Naive thymus-derived CD4-positive, alpha-beta T cell (primary cell): ENCODE data around the gene MYO16. TPM values are rescaled to one million over a fixed set of nuclear protein-coding genes. Genes with fewer than 3 reads are reported as not detected.

Experiments
- ATAC-seq: fragments of 150-1000 bp; cut with Tn5 transposase; 2 replicates; pipeline ENCODE4 v1.10.0; 2021; ENCODE audit warnings: mild to moderate bottlenecking, moderate library complexity
- CTCF ChIA-PET: fragments of 350-600 bp; sonication (Branson Sonifier 250); formaldehyde crosslinking; loops from one replicate; lab custom pipeline; 2021; ENCODE audit warnings: antibody characterized with exemption; lab: Charles Lee
- POLR2A ChIA-PET: fragments of 350-600 bp; sonication (Branson Sonifier 250); formaldehyde crosslinking; loops from one replicate; lab custom pipeline; 2021; ENCODE audit warnings: antibody characterized with exemption, inconsistent platforms; lab: Charles Lee
- DNase-seq, 9 donors: peaks; one replicate each; pipeline versions ENCODE4 v3.0.0 to v3.0.0-alpha.2; 2020 to 2022; ENCODE audit warnings: mixed read lengths in 1 of 9
- H3K27ac ChIP-seq: one replicate; pipeline ENCODE4 v1.7.0; 2013; ENCODE audit warnings: mild to moderate bottlenecking, low read depth, low read length, moderate library complexity
- H3K27me3 ChIP-seq, 2 donors: one replicate each; pipeline ENCODE4 v1.7.0; 2013; ENCODE audit warnings: low read length in 2 of 2, mild to moderate bottlenecking in 2 of 2, moderate library complexity in 2 of 2; ENCODE audit not compliant: control insufficient read depth in 2 of 2, insufficient read depth in 2 of 2
- H3K36me3 ChIP-seq, 3 experiments: 1 replicate in 2 of 3; 2 replicates in 1 of 3; pipeline ENCODE4 v1.7.0; 2013; ENCODE audit warnings: low read length in 3 of 3, mild to moderate bottlenecking in 3 of 3, moderate library complexity in 1 of 3; ENCODE audit not compliant: insufficient read depth in 3 of 3, control insufficient read depth in 2 of 3
- H3K4me1 ChIP-seq, 2 donors: one replicate each; pipeline ENCODE4 v1.7.0; 2013; ENCODE audit warnings: low read length in 2 of 2, mild to moderate bottlenecking in 2 of 2, moderate library complexity in 1 of 2; ENCODE audit not compliant: control insufficient read depth in 2 of 2, insufficient read depth in 2 of 2
- H3K4me3 ChIP-seq: 2 replicates; pipeline ENCODE4 v1.7.0; 2013; ENCODE audit warnings: mild to moderate bottlenecking, low read length
- H3K9me3 ChIP-seq, 3 experiments: 1 replicate in 2 of 3; 2 replicates in 1 of 3; pipeline ENCODE4 v1.7.0; 2013; ENCODE audit warnings: low read length in 3 of 3; ENCODE audit not compliant: control insufficient read depth in 2 of 3
- H3K27ac Mint-ChIP-seq, 9 donors: one replicate each; pipeline ENCODE4 v1.8.0; 2020 to 2022; ENCODE audit warnings: mixed read lengths in 9 of 9, mild to moderate bottlenecking in 8 of 9, moderate library complexity in 5 of 9, inconsistent platforms in 2 of 9
- H3K27me3 Mint-ChIP-seq, 5 donors: one replicate each; pipeline ENCODE4 v1.8.0; 2021 to 2022; ENCODE audit warnings: mixed read lengths in 5 of 5, mild to moderate bottlenecking in 1 of 5
- H3K36me3 Mint-ChIP-seq, 5 donors: one replicate each; pipeline ENCODE4 v1.8.0; 2020 to 2022; ENCODE audit warnings: mixed read lengths in 5 of 5, mild to moderate bottlenecking in 3 of 5, inconsistent platforms in 1 of 5
- H3K4me1 Mint-ChIP-seq, 7 donors: one replicate each; pipeline ENCODE4 v1.8.0; 2020 to 2022; ENCODE audit warnings: mixed read lengths in 7 of 7, mild to moderate bottlenecking in 3 of 7, inconsistent platforms in 1 of 7
- H3K4me3 Mint-ChIP-seq, 10 donors: one replicate each; pipeline ENCODE4 v1.8.0; 2020 to 2022; ENCODE audit warnings: mild to moderate bottlenecking in 10 of 10, mixed read lengths in 10 of 10, moderate library complexity in 6 of 10, inconsistent platforms in 2 of 10
- H3K9me3 Mint-ChIP-seq, 11 donors: one replicate each; pipeline ENCODE4 v1.8.0; 2020 to 2022; ENCODE audit warnings: mixed read lengths in 11 of 11, mild to moderate bottlenecking in 4 of 11, inconsistent platforms in 1 of 11, moderate library complexity in 1 of 11
- intact Hi-C, 2 donors: fragments of 100-400 bp; cut with micrococcal nuclease; formaldehyde crosslinking; loops; one replicate each; pipeline ENCODE4 v1.15.1; 2023
- polyA plus RNA-seq, 2 donors: library from polyadenylated mRNA; unstranded; fragments of 300-500 nt; fragmentation: Illumina TruSeq; gene quantifications; one replicate each; pipeline ENCODE4 v1.2.3, GENCODE V29; 2021
- total RNA-seq, 6 experiments: library from RNA in 5 of 6; stranded (reverse) in 5 of 6; gene quantifications; 1 replicate in 5 of 6; 2 replicates in 1 of 6; pipeline ENCODE4 v1.2.3 and lab custom pipeline; 2021 to 2026

Gene MYO16
- total and polyA plus RNA-seq, 7 experiments from 2014 or later: 0.10 to 1.4 (median 1.4) TPM; not detected in 4

DNA sequence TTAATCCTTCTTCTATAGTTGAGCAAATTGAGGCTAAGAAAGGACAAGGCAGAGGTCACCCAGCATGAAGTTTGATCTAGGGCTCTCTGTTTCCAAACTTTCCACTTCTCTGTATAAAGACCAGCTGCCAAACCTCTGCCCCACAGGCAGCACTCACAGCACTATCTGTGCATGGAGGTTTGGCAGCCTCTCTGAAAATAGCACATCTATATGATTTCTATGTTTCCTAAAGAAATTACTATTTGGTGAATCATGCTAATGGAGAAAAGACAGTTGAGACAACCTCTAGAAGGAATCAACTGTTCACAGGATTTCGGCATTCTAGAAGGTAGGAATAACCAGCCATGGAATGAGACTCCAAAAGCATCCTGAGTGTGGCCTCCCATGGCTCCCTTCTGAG lies 602.5 kb downstream of the MYO16 start:
- no peaks in the 10 kb centered on the region for H3K36me3 Mint-ChIP-seq
- intact Hi-C loops: no loop called here
- no peaks in the 10 kb centered on the region for H3K36me3 ChIP-seq
- no peak overlapping the region for H3K4me3 Mint-ChIP-seq
- no peaks in the 10 kb centered on the region for H3K4me1 ChIP-seq
- H3K4me1 Mint-ChIP-seq: no peaks in the 10 kb centered on the region
- H3K27me3 Mint-ChIP-seq: peaks cover 0 to 24% (median 11%) of the 10 kb centered on the region in 5 donors
- no peaks in the 10 kb centered on the region for H3K9me3 ChIP-seq
- no peak for ATAC-seq
- H3K27ac Mint-ChIP-seq: no peak overlapping the region
- CTCF ChIA-PET: no interaction called here
- H3K27ac ChIP-seq: no peak overlapping the region
- POLR2A ChIA-PET: no interaction called here
- no peak for DNase-seq
- H3K9me3 Mint-ChIP-seq: peaks cover 0 to 15% (median 8%) of the 10 kb centered on the region in 11 donors
- H3K27me3 ChIP-seq: no peaks in the 10 kb centered on the region
- H3K4me3 ChIP-seq: no peak overlapping the region

DNA sequence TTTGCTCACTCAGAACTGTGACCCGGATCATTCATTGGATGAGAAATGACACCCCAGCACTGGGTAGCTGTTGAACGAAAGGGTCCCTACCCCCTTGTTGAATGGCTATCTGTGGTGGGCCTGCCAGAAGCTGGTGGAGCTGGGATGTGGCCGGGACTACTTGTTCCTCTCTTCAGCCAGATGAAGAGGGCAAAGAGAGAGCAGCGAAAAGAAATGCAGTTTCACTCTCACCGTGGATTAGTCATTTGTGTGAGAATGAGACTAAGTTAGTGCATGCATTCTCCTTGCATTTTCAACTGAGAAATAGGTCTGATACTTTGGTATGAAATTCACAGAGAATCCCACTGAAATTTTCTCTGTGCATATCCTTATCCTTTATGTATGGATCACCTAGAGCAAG lies 603.9 kb downstream of the MYO16 start:
- no peaks in the 10 kb centered on the region for H3K4me1 ChIP-seq
- POLR2A ChIA-PET: no interaction called here
- H3K4me1 Mint-ChIP-seq: no peaks in the 10 kb centered on the region

DNA sequence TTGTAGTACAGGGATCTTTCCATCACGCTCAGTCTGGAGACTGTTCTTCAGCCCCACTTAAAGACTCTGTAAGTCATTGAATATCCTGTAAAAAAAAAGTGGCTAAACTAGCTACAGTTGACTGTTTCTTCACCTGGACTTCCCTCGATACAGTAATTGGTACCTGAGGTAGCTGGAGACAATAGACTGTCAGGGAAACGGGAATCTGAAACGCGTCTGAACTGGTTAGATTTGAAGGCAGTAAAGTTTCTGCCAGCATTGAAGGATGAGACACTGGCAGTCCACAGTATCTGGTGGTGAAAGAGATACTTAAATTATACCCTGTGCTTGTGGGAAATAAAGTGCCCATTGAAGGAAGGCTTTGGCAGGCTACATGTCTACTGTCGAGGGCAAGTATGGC lies 606.5 kb downstream of the MYO16 start:
- no peak for ATAC-seq
- Histone ChIP-seq H3K4me1 (no peaks in the 10 kb centered on the region), H3K36me3 (no peaks in the 10 kb centered on the region), H3K27ac (no peak overlapping the region), H3K27me3 (no peaks in the 10 kb centered on the region), H3K9me3 (no peaks in the 10 kb centered on the region), H3K4me3 (no peak overlapping the region)
- POLR2A ChIA-PET: no interaction called here
- intact Hi-C loops: no loop called here
- Mint-ChIP-seq H3K27me3 (peaks cover 0 to 32% (median 22%) of the 10 kb centered on the region in 5 donors), H3K4me3 (no peak overlapping the region), H3K9me3 (peaks cover 0 to 6% (median 0%) of the 10 kb centered on the region in 11 donors), H3K36me3 (no peaks in the 10 kb centered on the region), H3K4me1 (no peaks in the 10 kb centered on the region), H3K27ac (no peak overlapping the region)
- CTCF ChIA-PET: no interaction called here
- no peak for DNase-seq

More for the DNA sequence above, 603.9 kb downstream of the MYO16 start:
- CTCF ChIA-PET: no interaction called here
- Mint-ChIP-seq H3K27me3 (peaks cover 0 to 29% (median 16%) of the 10 kb centered on the region in 5 donors), H3K27ac (no peak overlapping the region), H3K9me3 (peaks cover 0 to 15% (median 7%) of the 10 kb centered on the region in 11 donors), H3K36me3 (no peaks in the 10 kb centered on the region), H3K4me3 (no peak overlapping the region)
- ATAC-seq: no peak
- no peaks in the 10 kb centered on the region for H3K27me3 ChIP-seq
- no peak for DNase-seq
- H3K4me3 ChIP-seq: no peak overlapping the region
- H3K36me3 ChIP-seq: no peaks in the 10 kb centered on the region
- intact Hi-C loops: no loop called here
- no peaks in the 10 kb centered on the region for H3K9me3 ChIP-seq
- no peak overlapping the region for H3K27ac ChIP-seq

GRCh38 chr13:109241160-109241559 lies 611.7 kb downstream of the MYO16 start:
- H3K27ac Mint-ChIP-seq: no peak overlapping the region
- Histone ChIP-seq H3K36me3 (no peaks in the 10 kb centered on the region), H3K27ac (no peak overlapping the region), H3K4me3 (no peak overlapping the region), H3K27me3 (no peaks in the 10 kb centered on the region), H3K4me1 (no peaks in the 10 kb centered on the region), H3K9me3 (no peaks in the 10 kb centered on the region)
- peaks cover 0 to 3% (median 0%) of the 10 kb centered on the region in 11 donors for H3K9me3 Mint-ChIP-seq
- no peaks in the 10 kb centered on the region for H3K4me1 Mint-ChIP-seq
- DNase-seq (no peak), ATAC-seq (no peak)
- CTCF ChIA-PET: no interaction called here
- intact Hi-C loops: no loop called here
- no peak overlapping the region for H3K4me3 Mint-ChIP-seq
- H3K36me3 Mint-ChIP-seq: no peaks in the 10 kb centered on the region
- H3K27me3 Mint-ChIP-seq: peaks cover 0 to 34% (median 18%) of the 10 kb centered on the region in 5 donors
- POLR2A ChIA-PET: no interaction called here

GRCh38 chr13:109243311-109243951 lies 614.0 kb downstream of the MYO16 start:
- ChIA-PET CTCF (no interaction called here), POLR2A (no interaction called here)
- ATAC-seq (no peak), DNase-seq (no peak)
- H3K27ac Mint-ChIP-seq: no peak overlapping the region
- Histone ChIP-seq H3K9me3 (no peaks in the 10 kb centered on the region), H3K27ac (no peak overlapping the region), H3K4me3 (no peak overlapping the region), H3K27me3 (no peaks in the 10 kb centered on the region), H3K4me1 (no peaks in the 10 kb centered on the region), H3K36me3 (no peaks in the 10 kb centered on the region)
- H3K27me3 Mint-ChIP-seq: peaks cover 0 to 34% (median 12%) of the 10 kb centered on the region in 5 donors
- no peaks in the 10 kb centered on the region for H3K36me3 Mint-ChIP-seq
- H3K4me3 Mint-ChIP-seq: no peak overlapping the region
- intact Hi-C loops: no loop called here
- H3K4me1 Mint-ChIP-seq: no peaks in the 10 kb centered on the region
- peaks cover 0 to 10% (median 5%) of the 10 kb centered on the region in 11 donors for H3K9me3 Mint-ChIP-seq

- H3K27ac Mint-ChIP-seq: no peak overlapping the region
- no peaks in the 10 kb centered on the region for H3K27me3 ChIP-seq
- no peak for DNase-seq
- no peaks in the 10 kb centered on the region for H3K36me3 ChIP-seq
- no peaks in the 10 kb centered on the region for H3K4me1 Mint-ChIP-seq
- no peak for ATAC-seq
- POLR2A ChIA-PET: interaction anchor here (0.7 kb wide), 1 partner anchor 12 kb away, joined by 4 read pairs; no protein-coding TSS in a partner anchor
- H3K4me3 Mint-ChIP-seq: no peak overlapping the region
- H3K9me3 ChIP-seq: no peaks in the 10 kb centered on the region
- peaks cover 0 to 34% (median 13%) of the 10 kb centered on the region in 5 donors for H3K27me3 Mint-ChIP-seq
- H3K27ac ChIP-seq: no peak overlapping the region
- no peak overlapping the region for H3K4me3 ChIP-seq
- peaks cover 0 to 17% (median 2%) of the 10 kb centered on the region in 11 donors for H3K9me3 Mint-ChIP-seq
- intact Hi-C loops: no loop called here
- H3K36me3 Mint-ChIP-seq: no peaks in the 10 kb centered on the region
- H3K4me1 ChIP-seq: no peaks in the 10 kb centered on the region
- CTCF ChIA-PET: no interaction called here
Observed at GRCh38 chr13:109244566-109244965, 615.2 kb downstream of the MYO16 start.

DNA sequence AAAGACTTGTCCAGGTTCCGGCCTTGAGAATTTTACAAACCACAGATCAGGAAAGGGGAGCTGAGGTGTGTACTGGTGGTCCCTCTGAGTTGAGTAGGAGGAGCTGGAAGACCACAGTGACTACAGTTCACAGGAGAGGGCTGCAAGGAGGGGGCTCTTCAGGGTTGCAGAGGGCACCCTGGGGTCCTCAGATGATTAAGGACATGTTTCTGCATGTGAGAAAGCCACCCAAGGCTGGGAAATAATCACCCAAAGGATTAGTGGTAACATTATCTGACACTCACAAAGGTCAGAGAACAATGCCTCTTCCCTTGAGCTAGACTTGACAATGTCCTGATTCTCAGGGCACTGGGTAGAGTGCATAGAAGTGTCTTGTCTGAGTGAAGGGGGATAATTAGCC lies 616.6 kb downstream of the MYO16 start:
- H3K4me3 ChIP-seq: no peak overlapping the region
- Mint-ChIP-seq H3K9me3 (peaks cover 0 to 17% (median 2%) of the 10 kb centered on the region in 11 donors), H3K36me3 (no peaks in the 10 kb centered on the region), H3K4me3 (no peak overlapping the region), H3K27me3 (peaks cover 0 to 29% (median 12%) of the 10 kb centered on the region in 5 donors), H3K27ac (no peak overlapping the region), H3K4me1 (no peaks in the 10 kb centered on the region)
- intact Hi-C loops: no loop called here
- no peaks in the 10 kb centered on the region for H3K9me3 ChIP-seq
- no peaks in the 10 kb centered on the region for H3K36me3 ChIP-seq
- CTCF ChIA-PET: no interaction called here
- ATAC-seq: no peak
- no peak for DNase-seq
- H3K27ac ChIP-seq: no peak overlapping the region
- POLR2A ChIA-PET: no interaction called here
- H3K27me3 ChIP-seq: no peaks in the 10 kb centered on the region
- no peaks in the 10 kb centered on the region for H3K4me1 ChIP-seq
